ENCODE measurements around the gene CAPN11. TPM values are rescaled to one million over a fixed set of nuclear protein-coding genes. Genes with fewer than 3 reads are reported as not detected.
"Not testable (repeated sequence)": the region's sequence is repeated elsewhere in the genome, so short reads cannot be mapped to it uniquely, and the experiment has no call there.

Gene CAPN11
- total and polyA plus RNA-seq, 7 donors: 0.05 to 0.32 (median 0.13) TPM; not detected in 3

GRCh38 chr6:44193307-44193910, 34.8 kb downstream of the CAPN11 start:
- Histone ChIP-seq H3K4me3 (no peak overlapping the region), H3K27me3 (ENCODE audit: insufficient read depth in 3 of 3, low read length in 2 of 3) (no peaks in the 10 kb centered on the region), H3K36me3 (ENCODE audit: insufficient read depth in 1 of 2, low read depth in 1 of 2) (no peaks in the 10 kb centered on the region), H3K27ac (no peak overlapping the region), H3K4me1 (no peaks in the 10 kb centered on the region), H3K9me3 (no peaks in the 10 kb centered on the region)
- TF ChIP-seq CTCF (IDR thresholded peaks at IDR 0.05): no peak
- 94 to 97% (median 96%) methylated on average over 8 of the region's 8 CpGs for WGBS, 3 donors
- ATAC-seq (no peak), DNase-seq (no peak)
- intact Hi-C loops (cut with DNase I): no loop called here

GRCh38 chr6:44194326-44194725, 35.7 kb downstream of the CAPN11 start:
- Histone ChIP-seq H3K4me3 (no peak overlapping the region), H3K27me3 (ENCODE audit: insufficient read depth in 3 of 3, low read length in 2 of 3) (no peaks in the 10 kb centered on the region), H3K9me3 (no peaks in the 10 kb centered on the region), H3K27ac (no peak overlapping the region), H3K36me3 (ENCODE audit: insufficient read depth in 1 of 2, low read depth in 1 of 2) (no peaks in the 10 kb centered on the region), H3K4me1 (no peaks in the 10 kb centered on the region)
- ATAC-seq: no peak
- intact Hi-C loops (cut with DNase I): no loop called here
- no peak for DNase-seq
- no peak for TF ChIP-seq CTCF (IDR thresholded peaks at IDR 0.05)
- WGBS, 3 donors: 72 to 92% (median 83%) methylated on average over 5 of the region's 5 CpGs

- intact Hi-C loops (cut with DNase I); H3K4me1 ChIP-seq; H3K27me3 ChIP-seq (ENCODE audit: insufficient read depth in 3 of 3, low read length in 2 of 3); DNase-seq; ATAC-seq; H3K9me3 ChIP-seq; H3K36me3 ChIP-seq (ENCODE audit: insufficient read depth in 1 of 2, low read depth in 1 of 2); H3K4me3 ChIP-seq; H3K27ac ChIP-seq: not testable (repeated sequence)
- 95% methylated on average over 11 of the region's 11 CpGs for WGBS, 3 donors
These were observed 37.7 kb downstream of the CAPN11 start for GRCh38 chr6:44196351-44196750.

GRCh38 chr6:44198684-44199083, 40.1 kb downstream of the CAPN11 start:
- TF ChIP-seq CTCF (IDR thresholded peaks at IDR 0.05): no peak
- peaks cover 3% of the 10 kb centered on the region for H3K4me1 ChIP-seq
- no peaks in the 10 kb centered on the region for H3K9me3 ChIP-seq
- intact Hi-C loops (cut with DNase I): no loop called here
- no peaks in the 10 kb centered on the region for H3K27me3 ChIP-seq (ENCODE audit: insufficient read depth in 3 of 3, low read length in 2 of 3)
- H3K27ac ChIP-seq: no peak overlapping the region
- DNase-seq: no peak
- WGBS, 3 donors: 62 to 72% (median 63%) methylated on average over 3 of the region's 3 CpGs
- no peak for ATAC-seq
- no peaks in the 10 kb centered on the region for H3K36me3 ChIP-seq (ENCODE audit: insufficient read depth in 1 of 2, low read depth in 1 of 2)
- no peak overlapping the region for H3K4me3 ChIP-seq

- no peak overlapping the region for H3K27ac ChIP-seq
These were observed 41.3 kb downstream of the CAPN11 start for GRCh38 chr6:44199883-44200282.

More at GRCh38 chr6:44199883-44200282, 41.3 kb downstream of the CAPN11 start:
- WGBS, 3 donors: 58 to 82% (median 61%) methylated on average over 4 of the region's 4 CpGs
- intact Hi-C loops (cut with DNase I): no loop called here
- no peaks in the 10 kb centered on the region for H3K9me3 ChIP-seq
- ATAC-seq (no peak), DNase-seq (no peak)
- TF ChIP-seq CTCF (IDR thresholded peaks at IDR 0.05): no peak
- no peaks in the 10 kb centered on the region for H3K27me3 ChIP-seq (ENCODE audit: insufficient read depth in 3 of 3, low read length in 2 of 3)
- peaks cover 3% of the 10 kb centered on the region for H3K4me1 ChIP-seq
- no peaks in the 10 kb centered on the region for H3K36me3 ChIP-seq (ENCODE audit: insufficient read depth in 1 of 2, low read depth in 1 of 2)
- H3K4me3 ChIP-seq: no peak overlapping the region

Data from psoas muscle (tissue), 8 donors.